Neutrophil (primary cell): Measurements from ENCODE around the gene NAPG.

Source experiments
- H3K27ac ChIP-seq: fragments of 200-600 bp; sonication (generic); 2 replicates; pipeline ENCODE4 v1.5.1; 2016; ENCODE audit warnings: mild to moderate bottlenecking, moderate library complexity
- H3K27me3 ChIP-seq: fragments of 200-600 bp; sonication (generic); 2 replicates; pipeline ENCODE4 v1.6.0; 2016; ENCODE audit warnings: mild to moderate bottlenecking
- H3K36me3 ChIP-seq: fragments of 200-600 bp; sonication (generic); 2 replicates; pipeline ENCODE4 v1.5.1; 2017
- H3K4me1 ChIP-seq, 2 experiments: fragments of 200-600 bp in 1 of 2; sonication (generic) in 1 of 2; 1 replicate in 1 of 2; 2 replicates in 1 of 2; pipeline versions ENCODE4 v1.5.1 to v1.6.1; 2013 to 2016; ENCODE audit warnings: low read depth in 1 of 2, low read length in 1 of 2, mild to moderate bottlenecking in 1 of 2, moderate library complexity in 1 of 2; ENCODE audit not compliant: control insufficient read depth in 1 of 2, insufficient read depth in 1 of 2
- H3K4me3 ChIP-seq, 2 experiments: fragments of 200-600 bp in 1 of 2; sonication (generic) in 1 of 2; 1 replicate in 1 of 2; 2 replicates in 1 of 2; pipeline ENCODE4 v1.5.1; 2013 to 2016; ENCODE audit warnings: low read depth in 1 of 2, low read length in 1 of 2, mild to moderate bottlenecking in 1 of 2, moderate library complexity in 1 of 2
- H3K9me3 ChIP-seq: fragments of 200-600 bp; sonication (generic); 2 replicates; pipeline ENCODE4 v1.5.1; 2016
- TF ChIP-seq, protein P1 (sequence below): fragments of 200-600 bp; sonication (generic); IDR thresholded peaks from 2 replicates; pipeline ENCODE4 v1.5.1; 2016; ENCODE audit warnings: antibody characterized with exemption

NAPG gene

DNA sequence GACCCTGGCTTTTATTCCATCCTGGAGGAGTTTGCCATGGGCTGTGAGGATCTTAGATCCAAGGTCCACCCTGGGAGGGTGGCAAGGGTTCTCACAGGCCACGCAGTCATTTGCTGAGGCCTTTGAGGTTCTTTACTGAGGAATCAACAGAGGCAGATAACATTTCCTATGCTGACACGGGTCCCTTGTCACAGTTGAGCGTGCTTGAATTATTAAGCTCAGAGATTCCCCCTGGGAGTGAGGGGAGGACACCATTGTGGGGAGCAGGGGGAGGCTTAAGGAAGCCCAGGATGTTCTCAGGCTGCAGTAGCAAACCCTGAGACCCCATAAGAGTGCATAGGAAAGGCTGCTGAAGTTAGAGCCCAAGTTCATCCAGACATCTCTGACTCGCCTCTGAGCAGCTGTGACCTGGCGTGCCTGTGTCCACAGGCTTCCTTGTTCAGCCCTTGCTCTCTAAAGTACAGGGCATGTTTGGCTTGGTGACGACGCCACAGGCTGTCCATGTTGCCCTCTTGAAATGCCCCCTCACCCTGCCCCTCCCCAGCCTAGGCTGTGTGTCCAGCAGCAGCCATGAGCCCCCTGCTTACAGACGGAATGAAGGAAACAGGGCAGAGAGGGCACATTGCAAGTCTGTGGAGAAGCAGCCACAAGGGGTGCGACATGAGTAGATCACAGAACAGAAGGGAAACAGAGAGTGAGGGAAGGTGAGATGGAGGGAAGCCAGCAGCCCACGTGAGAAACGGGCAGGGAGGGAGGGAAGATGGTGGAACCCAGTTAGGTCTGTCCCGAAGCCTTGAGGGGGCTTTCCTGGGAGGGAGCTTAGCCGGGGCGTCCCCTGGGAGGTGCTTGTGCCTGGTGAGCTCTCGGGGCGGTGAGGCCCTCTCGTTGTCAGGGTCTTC, 34.0 kb downstream of the NAPG start:
- TF ChIP-seq, protein P1, sequence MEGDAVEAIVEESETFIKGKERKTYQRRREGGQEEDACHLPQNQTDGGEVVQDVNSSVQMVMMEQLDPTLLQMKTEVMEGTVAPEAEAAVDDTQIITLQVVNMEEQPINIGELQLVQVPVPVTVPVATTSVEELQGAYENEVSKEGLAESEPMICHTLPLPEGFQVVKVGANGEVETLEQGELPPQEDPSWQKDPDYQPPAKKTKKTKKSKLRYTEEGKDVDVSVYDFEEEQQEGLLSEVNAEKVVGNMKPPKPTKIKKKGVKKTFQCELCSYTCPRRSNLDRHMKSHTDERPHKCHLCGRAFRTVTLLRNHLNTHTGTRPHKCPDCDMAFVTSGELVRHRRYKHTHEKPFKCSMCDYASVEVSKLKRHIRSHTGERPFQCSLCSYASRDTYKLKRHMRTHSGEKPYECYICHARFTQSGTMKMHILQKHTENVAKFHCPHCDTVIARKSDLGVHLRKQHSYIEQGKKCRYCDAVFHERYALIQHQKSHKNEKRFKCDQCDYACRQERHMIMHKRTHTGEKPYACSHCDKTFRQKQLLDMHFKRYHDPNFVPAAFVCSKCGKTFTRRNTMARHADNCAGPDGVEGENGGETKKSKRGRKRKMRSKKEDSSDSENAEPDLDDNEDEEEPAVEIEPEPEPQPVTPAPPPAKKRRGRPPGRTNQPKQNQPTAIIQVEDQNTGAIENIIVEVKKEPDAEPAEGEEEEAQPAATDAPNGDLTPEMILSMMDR = no peak
- peaks cover 12 to 15% of the 10 kb centered on the region in 2 experiments for H3K4me1 ChIP-seq
- peak overlapping the region; percentile 5 for H3K27ac ChIP-seq
- H3K36me3 ChIP-seq = peaks cover 28% of the 10 kb centered on the region
- H3K9me3 ChIP-seq = no peaks in the 10 kb centered on the region
- H3K4me3 ChIP-seq = peak overlapping the region; percentile 39 to 47
- H3K27me3 ChIP-seq = no peaks in the 10 kb centered on the region

DNA sequence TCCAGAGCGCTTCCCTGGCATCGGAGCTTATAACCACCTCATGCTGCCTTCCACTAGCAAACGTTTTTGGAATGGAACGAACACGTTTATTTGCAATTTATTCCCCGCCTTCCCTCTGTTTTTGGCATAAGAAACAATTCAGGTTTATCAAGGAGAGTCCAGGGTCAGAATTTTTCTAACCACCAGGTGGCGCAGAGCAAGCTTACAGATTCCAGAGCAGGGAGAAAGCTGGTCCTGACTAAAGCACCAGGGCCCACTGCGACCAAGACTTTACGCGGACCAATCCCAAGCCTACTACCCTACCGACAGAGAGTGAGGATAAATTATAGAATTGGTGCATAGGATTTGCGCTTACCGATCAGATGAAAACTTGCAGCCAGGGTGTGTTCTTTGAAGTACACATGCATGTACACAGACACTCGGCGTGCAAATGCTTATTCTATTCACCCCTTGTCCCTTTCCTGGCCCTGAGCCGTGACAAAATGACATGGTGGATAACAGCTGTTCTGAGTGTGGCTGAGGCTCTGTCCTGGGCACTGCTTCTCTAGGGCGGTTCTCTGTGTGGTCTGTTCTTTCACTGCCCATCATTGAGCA, 34.7 kb downstream of the NAPG start:
- TF ChIP-seq, protein P1 = peak; percentile 75
- no peaks in the 10 kb centered on the region for H3K27me3 ChIP-seq
- H3K36me3 ChIP-seq = peaks cover 21% of the 10 kb centered on the region
- H3K27ac ChIP-seq = peak overlapping the region; percentile 5
- peaks cover 12 to 15% of the 10 kb centered on the region in 2 experiments for H3K4me1 ChIP-seq
- H3K9me3 ChIP-seq = no peaks in the 10 kb centered on the region
- peak overlapping the region; percentile 39 to 47 for H3K4me3 ChIP-seq

DNA sequence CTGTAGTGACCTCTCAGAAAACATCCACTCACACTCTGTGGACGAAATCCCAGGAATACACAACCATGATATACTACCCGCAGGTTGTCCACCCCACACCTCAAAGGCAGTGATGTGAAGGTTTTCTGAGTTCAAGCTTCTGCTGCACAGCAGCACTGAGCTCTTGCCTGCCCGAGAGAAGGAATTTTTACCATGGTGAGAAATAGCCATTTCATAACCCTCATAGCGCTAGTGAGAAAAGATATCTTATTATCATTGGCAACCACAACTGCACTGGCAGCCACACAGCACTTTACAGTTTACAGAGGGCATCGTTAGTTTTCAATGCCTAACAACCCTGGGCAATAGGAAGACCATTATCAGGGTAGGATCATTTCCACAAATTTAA, 36.9 kb downstream of the NAPG start:
- Histone ChIP-seq H3K9me3 (no peaks in the 10 kb centered on the region), H3K36me3 (no peaks in the 10 kb centered on the region), H3K4me1 (peaks cover 15 to 24% of the 10 kb centered on the region in 2 experiments), H3K27me3 (no peaks in the 10 kb centered on the region), H3K27ac (no peak overlapping the region), H3K4me3 (no peak overlapping the region)
- TF ChIP-seq, protein P1 = no peak

DNA sequence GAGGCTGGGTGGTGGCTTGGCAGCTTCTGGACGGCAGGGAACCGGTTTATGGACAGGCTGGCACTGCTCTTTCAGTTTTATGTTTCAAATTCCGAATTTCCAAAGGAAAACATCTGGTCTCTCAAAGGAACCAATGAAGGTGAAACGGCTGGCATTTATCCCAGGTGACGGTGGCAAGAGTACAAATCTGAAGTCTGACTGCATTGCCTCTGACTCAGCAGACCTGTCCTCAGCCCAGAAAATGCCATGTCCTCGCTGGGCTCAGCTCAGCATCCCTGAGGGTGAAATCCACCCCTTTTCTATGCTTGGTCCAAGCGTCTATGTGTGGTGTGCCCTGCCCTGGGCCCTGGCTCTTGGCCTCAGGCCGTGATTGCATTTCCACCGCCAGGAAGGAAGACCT, 38.1 kb downstream of the NAPG start:
- Histone ChIP-seq H3K4me3 (no peak overlapping the region), H3K9me3 (no peaks in the 10 kb centered on the region), H3K36me3 (no peaks in the 10 kb centered on the region), H3K4me1 (peaks cover 15 to 24% of the 10 kb centered on the region in 2 experiments), H3K27me3 (no peaks in the 10 kb centered on the region), H3K27ac (no peak overlapping the region)
- TF ChIP-seq, protein P1 = no peak

DNA sequence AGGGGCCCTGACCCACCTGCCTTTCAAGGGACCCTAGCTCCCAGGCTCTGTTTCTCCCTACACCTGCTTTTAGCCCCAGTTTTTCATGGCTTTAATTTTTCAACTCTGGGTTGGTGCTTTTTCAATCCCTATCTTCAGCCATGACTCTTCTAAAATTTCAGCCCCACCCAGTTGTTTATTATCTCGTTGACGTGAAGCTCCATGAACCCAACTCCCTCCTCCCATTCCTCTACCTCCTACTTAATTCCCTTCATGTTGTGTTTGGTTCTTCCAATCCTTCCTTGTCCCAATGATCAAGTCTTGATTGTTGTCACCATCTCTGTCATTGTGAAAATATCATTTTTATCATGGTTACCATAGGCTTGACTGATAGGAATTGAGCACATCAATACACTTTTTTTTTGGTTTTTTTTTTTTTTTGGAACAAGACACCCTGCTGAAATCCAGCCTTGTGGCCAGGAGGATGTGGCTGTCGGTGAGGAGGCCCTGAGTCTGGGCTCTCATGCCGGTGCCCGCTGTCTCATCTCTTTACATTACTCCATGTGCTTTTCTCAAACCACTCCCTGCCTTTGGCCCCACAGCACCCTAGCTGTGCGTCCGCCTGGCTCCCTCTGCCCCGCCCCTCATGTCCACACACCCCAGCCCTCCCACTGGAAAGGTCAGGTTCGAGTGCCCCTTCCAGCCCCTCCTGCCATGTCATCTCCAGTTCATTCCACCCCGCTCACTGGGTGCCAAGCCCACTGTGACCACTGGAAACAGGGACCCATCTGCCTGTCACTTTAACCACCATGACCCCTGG, 39.3 kb downstream of the NAPG start:
- Histone ChIP-seq H3K27me3 (no peaks in the 10 kb centered on the region), H3K4me3 (no peak overlapping the region), H3K36me3 (no peaks in the 10 kb centered on the region), H3K4me1 (peaks cover 10 to 18% of the 10 kb centered on the region in 2 experiments), H3K9me3 (no peaks in the 10 kb centered on the region), H3K27ac (no peak overlapping the region)
- TF ChIP-seq, protein P1 = no peak
